ENCODE results near the gene CACNA1B.
"Not testable (repeated sequence)": the region's sequence is repeated elsewhere in the genome, so short reads cannot be mapped to it uniquely, and the experiment has no call there.

The CACNA1B gene

GRCh38 chr9:137881591-137882505 is 4.3 kb downstream of the CACNA1B start:
- Histone ChIP-seq H3K23ac (ENCODE audit: low read length) (no peak overlapping the region), H3K4me1 (ENCODE audit: control insufficient read depth, low read depth, low read length) (no peaks in the 10 kb centered on the region), H4K8ac (ENCODE audit: low read depth, low read length) (no peak overlapping the region), H3K56ac (ENCODE audit: low read length) (no peak overlapping the region), H3K9ac (ENCODE audit: low read length) (no peak overlapping the region), H3K79me1 (ENCODE audit: low read length) (no peaks in the 10 kb centered on the region), H3K4ac (ENCODE audit: low read depth, low read length) (no peak overlapping the region), H2BK5ac (ENCODE audit: low read length) (no peak overlapping the region), H2AK5ac (ENCODE audit: low read length) (no peak overlapping the region), H3K18ac (ENCODE audit: low read length) (no peak overlapping the region), H3K4me2 (ENCODE audit: low read length) (no peak overlapping the region), H3K27ac (ENCODE audit: low read depth, low read length) (no peak overlapping the region), H3K36me3 (ENCODE audit: control insufficient read depth, insufficient read depth, low read length) (no peaks in the 10 kb centered on the region), H2BK120ac (ENCODE audit: low read depth, low read length) (no peak overlapping the region), H4K5ac (ENCODE audit: low read length) (no peak overlapping the region), H3K79me2 (ENCODE audit: control insufficient read depth, insufficient read depth, low read length) (no peaks in the 10 kb centered on the region), H2BK15ac (replicated peaks; ENCODE audit: low read depth) (no peak overlapping the region), H3K4me3 (ENCODE audit: low read length) (no peak overlapping the region), H3K27me3 (ENCODE audit: insufficient read depth, low read length, poor library complexity) (no peaks in the 10 kb centered on the region)
- WGBS (ENCODE audit: extremely low coverage, insufficient coverage, low lambda C conversion rate) = no CpG with 5 or more reads among the region's 19 CpGs
- no peak for DNase-seq

- DNase-seq = no peak
- H2AK5ac ChIP-seq (ENCODE audit: low read length) = no peak overlapping the region
- no peak overlapping the region for H3K4ac ChIP-seq (ENCODE audit: low read depth, low read length)
- no peak overlapping the region for H2BK120ac ChIP-seq (ENCODE audit: low read depth, low read length)
- no peak overlapping the region for H3K4me3 ChIP-seq (ENCODE audit: low read length)
- H3K27ac ChIP-seq (ENCODE audit: low read depth, low read length) = no peak overlapping the region
- no peak overlapping the region for H2BK5ac ChIP-seq (ENCODE audit: low read length)
- no peak overlapping the region for H4K8ac ChIP-seq (ENCODE audit: low read depth, low read length)
- H3K4me2 ChIP-seq (ENCODE audit: low read length) = no peak overlapping the region
- no peak overlapping the region for H3K18ac ChIP-seq (ENCODE audit: low read length)
- no peak overlapping the region for H3K9ac ChIP-seq (ENCODE audit: low read length)
- H3K79me2 ChIP-seq (ENCODE audit: control insufficient read depth, insufficient read depth, low read length) = no peaks in the 10 kb centered on the region
- no peaks in the 10 kb centered on the region for H3K27me3 ChIP-seq (ENCODE audit: insufficient read depth, low read length, poor library complexity)
- no peaks in the 10 kb centered on the region for H3K4me1 ChIP-seq (ENCODE audit: control insufficient read depth, low read depth, low read length)
- H3K36me3 ChIP-seq (ENCODE audit: control insufficient read depth, insufficient read depth, low read length) = no peaks in the 10 kb centered on the region
- H2BK15ac ChIP-seq (replicated peaks; ENCODE audit: low read depth) = no peak overlapping the region
- H3K23ac ChIP-seq (ENCODE audit: low read length) = no peak overlapping the region
- no peak overlapping the region for H4K5ac ChIP-seq (ENCODE audit: low read length)
- WGBS (ENCODE audit: extremely low coverage, insufficient coverage, low lambda C conversion rate) = no CpG with 5 or more reads among the region's 10 CpGs
- no peaks in the 10 kb centered on the region for H3K79me1 ChIP-seq (ENCODE audit: low read length)
- H3K56ac ChIP-seq (ENCODE audit: low read length) = no peak overlapping the region
Measured at GRCh38 chr9:137882506-137882821, 4.9 kb downstream of the CACNA1B start.

DNA sequence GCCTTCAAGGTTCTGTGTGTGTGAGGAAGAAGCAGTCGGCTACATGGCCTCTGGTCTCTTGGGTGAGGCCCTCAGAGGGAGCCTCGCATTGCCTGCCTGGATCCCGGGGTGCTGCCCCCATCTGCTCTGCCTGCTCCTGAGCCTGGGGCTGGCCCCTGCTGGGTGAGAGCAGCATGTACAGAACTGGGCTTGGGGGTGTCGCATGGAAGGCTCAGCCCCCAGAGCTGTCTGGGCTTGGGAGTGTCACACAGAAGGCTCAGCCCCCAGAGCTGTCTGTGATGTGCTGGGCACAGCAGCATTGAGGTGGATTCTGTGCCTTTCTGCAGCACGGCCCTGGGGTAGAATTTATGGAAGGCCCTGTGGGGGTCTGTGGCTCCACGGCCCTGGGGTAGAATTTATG is 6.4 kb downstream of the CACNA1B start:
- H4K8ac ChIP-seq (ENCODE audit: low read depth, low read length); H3K18ac ChIP-seq (ENCODE audit: low read length); H3K27me3 ChIP-seq (ENCODE audit: insufficient read depth, low read length, poor library complexity); H4K5ac ChIP-seq (ENCODE audit: low read length); H3K36me3 ChIP-seq (ENCODE audit: control insufficient read depth, insufficient read depth, low read length); H3K4me2 ChIP-seq (ENCODE audit: low read length); H3K79me1 ChIP-seq (ENCODE audit: low read length); H3K4me1 ChIP-seq (ENCODE audit: control insufficient read depth, low read depth, low read length); H3K4me3 ChIP-seq (ENCODE audit: low read length); H2BK15ac ChIP-seq (replicated peaks; ENCODE audit: low read depth); H3K23ac ChIP-seq (ENCODE audit: low read length); DNase-seq; H2BK120ac ChIP-seq (ENCODE audit: low read depth, low read length); H3K56ac ChIP-seq (ENCODE audit: low read length); H3K27ac ChIP-seq (ENCODE audit: low read depth, low read length); H2BK5ac ChIP-seq (ENCODE audit: low read length); H3K9ac ChIP-seq (ENCODE audit: low read length); H2AK5ac ChIP-seq (ENCODE audit: low read length); H3K4ac ChIP-seq (ENCODE audit: low read depth, low read length); H3K79me2 ChIP-seq (ENCODE audit: control insufficient read depth, insufficient read depth, low read length): not testable (repeated sequence)
- no CpG with 5 or more reads among the region's 6 CpGs for WGBS (ENCODE audit: extremely low coverage, insufficient coverage, low lambda C conversion rate)

DNA sequence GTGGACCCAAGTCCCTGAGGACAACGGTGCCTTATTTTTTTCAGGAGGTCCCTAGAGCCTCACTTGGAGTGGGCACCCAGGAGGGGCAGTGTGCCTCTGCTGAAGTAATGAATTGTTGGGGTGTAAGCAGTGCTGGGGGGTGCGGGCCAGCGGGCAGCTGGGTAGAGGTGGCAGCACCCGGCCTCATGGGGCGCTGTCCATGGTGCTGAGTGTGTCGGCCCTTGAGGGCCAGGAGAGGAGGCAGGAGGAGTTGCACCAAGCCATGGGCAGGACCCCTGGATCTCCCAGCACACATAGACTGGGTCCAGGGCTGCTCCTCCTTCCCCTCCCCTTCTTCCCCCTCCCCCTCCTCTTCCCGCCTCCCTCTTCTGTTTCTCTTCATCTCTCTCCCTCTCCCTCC is 7.0 kb downstream of the CACNA1B start:
- H3K4me1 ChIP-seq (ENCODE audit: control insufficient read depth, low read depth, low read length); H2BK15ac ChIP-seq (replicated peaks; ENCODE audit: low read depth); H2AK5ac ChIP-seq (ENCODE audit: low read length); H4K8ac ChIP-seq (ENCODE audit: low read depth, low read length); H2BK5ac ChIP-seq (ENCODE audit: low read length); H4K5ac ChIP-seq (ENCODE audit: low read length); DNase-seq; H3K4ac ChIP-seq (ENCODE audit: low read depth, low read length); H3K27me3 ChIP-seq (ENCODE audit: insufficient read depth, low read length, poor library complexity); H3K18ac ChIP-seq (ENCODE audit: low read length); H2BK120ac ChIP-seq (ENCODE audit: low read depth, low read length); H3K4me3 ChIP-seq (ENCODE audit: low read length); H3K4me2 ChIP-seq (ENCODE audit: low read length); H3K79me1 ChIP-seq (ENCODE audit: low read length); H3K23ac ChIP-seq (ENCODE audit: low read length); H3K79me2 ChIP-seq (ENCODE audit: control insufficient read depth, insufficient read depth, low read length); H3K56ac ChIP-seq (ENCODE audit: low read length); H3K36me3 ChIP-seq (ENCODE audit: control insufficient read depth, insufficient read depth, low read length); H3K9ac ChIP-seq (ENCODE audit: low read length); H3K27ac ChIP-seq (ENCODE audit: low read depth, low read length): not testable (repeated sequence)
- no CpG with 5 or more reads among the region's 7 CpGs for WGBS (ENCODE audit: extremely low coverage, insufficient coverage, low lambda C conversion rate)

- not testable (repeated sequence) for H2BK120ac ChIP-seq (ENCODE audit: low read depth, low read length); H3K4me1 ChIP-seq (ENCODE audit: control insufficient read depth, low read depth, low read length); H3K4ac ChIP-seq (ENCODE audit: low read depth, low read length); H2BK15ac ChIP-seq (replicated peaks; ENCODE audit: low read depth); H3K4me3 ChIP-seq (ENCODE audit: low read length); H3K9ac ChIP-seq (ENCODE audit: low read length); DNase-seq; H3K79me2 ChIP-seq (ENCODE audit: control insufficient read depth, insufficient read depth, low read length); H2AK5ac ChIP-seq (ENCODE audit: low read length); H4K8ac ChIP-seq (ENCODE audit: low read depth, low read length); H3K36me3 ChIP-seq (ENCODE audit: control insufficient read depth, insufficient read depth, low read length); H3K27me3 ChIP-seq (ENCODE audit: insufficient read depth, low read length, poor library complexity); H3K23ac ChIP-seq (ENCODE audit: low read length); H3K79me1 ChIP-seq (ENCODE audit: low read length); H3K27ac ChIP-seq (ENCODE audit: low read depth, low read length); H3K56ac ChIP-seq (ENCODE audit: low read length); H4K5ac ChIP-seq (ENCODE audit: low read length); H3K18ac ChIP-seq (ENCODE audit: low read length); H3K4me2 ChIP-seq (ENCODE audit: low read length); H2BK5ac ChIP-seq (ENCODE audit: low read length)
- WGBS (ENCODE audit: extremely low coverage, insufficient coverage, low lambda C conversion rate) = no CpG with 5 or more reads among the region's 12 CpGs
Measured at GRCh38 chr9:137885121-137885520, 7.5 kb downstream of the CACNA1B start.

GRCh38 chr9:137888621-137889020 is 11.0 kb downstream of the CACNA1B start:
- not testable (repeated sequence) for H3K9ac ChIP-seq (ENCODE audit: low read length); H3K36me3 ChIP-seq (ENCODE audit: control insufficient read depth, insufficient read depth, low read length); H2BK5ac ChIP-seq (ENCODE audit: low read length); H3K23ac ChIP-seq (ENCODE audit: low read length); H2AK5ac ChIP-seq (ENCODE audit: low read length); H3K4me3 ChIP-seq (ENCODE audit: low read length); H2BK120ac ChIP-seq (ENCODE audit: low read depth, low read length); DNase-seq; H3K4ac ChIP-seq (ENCODE audit: low read depth, low read length); H4K5ac ChIP-seq (ENCODE audit: low read length); H2BK15ac ChIP-seq (replicated peaks; ENCODE audit: low read depth); H3K79me2 ChIP-seq (ENCODE audit: control insufficient read depth, insufficient read depth, low read length); H3K4me2 ChIP-seq (ENCODE audit: low read length); H3K18ac ChIP-seq (ENCODE audit: low read length); H3K27me3 ChIP-seq (ENCODE audit: insufficient read depth, low read length, poor library complexity); H3K27ac ChIP-seq (ENCODE audit: low read depth, low read length); H3K56ac ChIP-seq (ENCODE audit: low read length); H3K4me1 ChIP-seq (ENCODE audit: control insufficient read depth, low read depth, low read length); H4K8ac ChIP-seq (ENCODE audit: low read depth, low read length); H3K79me1 ChIP-seq (ENCODE audit: low read length)
- WGBS (ENCODE audit: extremely low coverage, insufficient coverage, low lambda C conversion rate) = no CpG with 5 or more reads among the region's 12 CpGs
